GM12874 (cell line): ENCODE results near the gene TEDC2.

Source experiments
- TF ChIP-seq, protein P1 (sequence below): IDR thresholded peaks from 2 replicates; pipeline ENCODE4 v1.5.1; 2011; ENCODE audit warnings: low read depth, mild to moderate bottlenecking, control low read depth, low read length, moderate library complexity; ENCODE audit not compliant: insufficient read depth

Gene TEDC2

DNA sequence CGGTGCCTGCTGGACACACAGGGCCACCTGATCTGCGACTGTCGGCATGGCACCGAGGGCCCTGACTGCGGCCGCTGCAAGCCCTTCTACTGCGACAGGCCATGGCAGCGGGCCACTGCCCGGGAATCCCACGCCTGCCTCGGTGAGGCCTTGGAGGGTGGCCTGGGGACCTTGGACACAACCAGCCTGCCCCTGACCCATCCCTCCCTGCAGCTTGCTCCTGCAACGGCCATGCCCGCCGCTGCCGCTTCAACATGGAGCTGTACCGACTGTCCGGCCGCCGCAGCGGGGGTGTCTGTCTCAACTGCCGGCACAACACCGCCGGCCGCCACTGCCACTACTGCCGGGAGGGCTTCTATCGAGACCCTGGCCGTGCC is 12.6 kb downstream of the TEDC2 start:
- TF ChIP-seq, protein P1, sequence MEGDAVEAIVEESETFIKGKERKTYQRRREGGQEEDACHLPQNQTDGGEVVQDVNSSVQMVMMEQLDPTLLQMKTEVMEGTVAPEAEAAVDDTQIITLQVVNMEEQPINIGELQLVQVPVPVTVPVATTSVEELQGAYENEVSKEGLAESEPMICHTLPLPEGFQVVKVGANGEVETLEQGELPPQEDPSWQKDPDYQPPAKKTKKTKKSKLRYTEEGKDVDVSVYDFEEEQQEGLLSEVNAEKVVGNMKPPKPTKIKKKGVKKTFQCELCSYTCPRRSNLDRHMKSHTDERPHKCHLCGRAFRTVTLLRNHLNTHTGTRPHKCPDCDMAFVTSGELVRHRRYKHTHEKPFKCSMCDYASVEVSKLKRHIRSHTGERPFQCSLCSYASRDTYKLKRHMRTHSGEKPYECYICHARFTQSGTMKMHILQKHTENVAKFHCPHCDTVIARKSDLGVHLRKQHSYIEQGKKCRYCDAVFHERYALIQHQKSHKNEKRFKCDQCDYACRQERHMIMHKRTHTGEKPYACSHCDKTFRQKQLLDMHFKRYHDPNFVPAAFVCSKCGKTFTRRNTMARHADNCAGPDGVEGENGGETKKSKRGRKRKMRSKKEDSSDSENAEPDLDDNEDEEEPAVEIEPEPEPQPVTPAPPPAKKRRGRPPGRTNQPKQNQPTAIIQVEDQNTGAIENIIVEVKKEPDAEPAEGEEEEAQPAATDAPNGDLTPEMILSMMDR: no peak

DNA sequence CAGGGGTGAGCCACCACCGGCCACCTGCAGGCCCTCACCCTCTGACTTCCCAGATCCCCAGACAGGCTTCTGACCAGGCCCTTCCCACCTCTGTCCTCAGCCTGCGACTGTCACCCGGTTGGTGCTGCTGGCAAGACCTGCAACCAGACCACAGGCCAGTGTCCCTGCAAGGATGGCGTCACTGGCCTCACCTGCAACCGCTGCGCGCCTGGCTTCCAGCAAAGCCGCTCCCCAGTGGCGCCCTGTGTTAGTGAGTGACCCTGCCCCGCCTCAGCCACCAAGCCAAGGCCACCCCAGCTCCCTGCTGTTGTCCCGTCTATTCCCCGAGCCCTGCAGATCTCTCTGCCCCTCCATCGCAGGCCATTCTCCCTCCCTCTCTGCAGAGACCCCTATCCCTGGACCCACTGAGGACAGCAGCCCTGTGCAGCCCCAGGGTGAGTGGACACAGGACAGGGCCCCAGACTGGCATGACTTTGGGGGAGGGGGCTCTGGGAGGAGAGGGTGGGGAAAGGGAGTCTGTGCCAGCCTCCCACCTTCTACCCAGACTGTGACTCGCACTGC is 13.1 kb downstream of the TEDC2 start:
- TF ChIP-seq, protein P1: no peak

DNA sequence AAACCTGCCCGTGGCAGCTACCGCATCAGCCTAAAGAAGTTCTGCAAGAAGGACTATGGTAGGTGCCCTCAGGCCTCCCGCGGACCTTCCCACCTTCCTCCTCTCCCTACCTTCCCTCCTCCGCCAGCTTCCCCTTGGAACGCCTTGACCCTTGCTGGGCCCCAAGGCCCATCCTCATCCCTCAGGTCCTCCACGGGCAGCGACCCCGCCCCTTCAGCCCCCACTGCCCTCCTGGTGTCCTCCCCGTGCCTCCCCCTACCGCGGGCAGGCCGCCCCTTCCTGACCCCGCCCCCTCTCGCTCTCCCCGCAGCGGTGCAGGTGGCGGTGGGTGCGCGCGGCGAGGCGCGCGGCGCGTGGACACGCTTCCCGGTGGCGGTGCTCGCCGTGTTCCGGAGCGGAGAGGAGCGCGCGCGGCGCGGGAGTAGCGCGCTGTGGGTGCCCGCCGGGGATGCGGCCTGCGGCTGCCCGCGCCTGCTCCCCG is 13.6 kb downstream of the TEDC2 start:
- TF ChIP-seq, protein P1: no peak

DNA sequence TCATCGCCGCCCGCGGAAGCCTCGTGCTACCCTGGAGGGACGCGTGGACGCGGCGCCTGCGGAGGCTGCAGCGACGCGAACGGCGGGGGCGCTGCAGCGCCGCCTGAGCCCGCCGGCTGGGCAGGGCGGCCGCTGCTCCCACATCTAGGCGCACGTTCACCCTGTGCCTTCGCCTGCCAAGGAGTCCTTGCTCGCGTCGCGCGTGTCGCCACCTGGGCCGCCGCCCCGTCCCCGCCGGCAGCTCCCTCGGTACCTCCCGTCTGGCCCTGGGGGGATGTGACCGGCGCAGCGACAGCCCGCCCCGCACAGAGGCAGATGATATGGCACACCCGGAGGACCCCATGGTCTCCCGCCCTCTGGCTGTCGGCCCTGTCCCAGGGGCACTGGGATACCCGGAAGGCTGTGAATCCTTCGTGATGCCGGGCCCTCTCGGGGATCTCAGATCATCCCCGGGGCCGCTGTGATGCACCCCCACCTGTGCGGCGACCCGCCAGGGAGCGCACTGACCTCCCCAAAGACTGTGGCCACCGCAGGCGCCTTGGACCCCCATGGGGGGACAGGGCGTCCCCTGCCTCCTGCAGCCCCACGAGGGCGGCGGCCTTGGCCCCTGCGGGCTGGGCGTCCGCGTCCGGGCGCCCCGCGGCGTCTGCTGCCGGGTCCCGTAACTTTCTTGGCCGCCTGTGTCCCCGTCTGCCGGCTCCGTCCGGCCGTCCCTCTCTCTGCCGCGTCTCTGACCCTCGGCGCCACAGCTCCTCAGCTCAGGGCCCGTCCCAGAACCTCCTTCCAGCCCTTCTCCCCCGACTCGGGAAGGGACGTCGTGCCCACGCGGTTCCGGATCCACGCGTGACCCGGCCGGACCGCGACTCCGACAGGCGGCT is 14.3 kb downstream of the TEDC2 start:
- TF ChIP-seq, protein P1: peak; percentile 68

DNA sequence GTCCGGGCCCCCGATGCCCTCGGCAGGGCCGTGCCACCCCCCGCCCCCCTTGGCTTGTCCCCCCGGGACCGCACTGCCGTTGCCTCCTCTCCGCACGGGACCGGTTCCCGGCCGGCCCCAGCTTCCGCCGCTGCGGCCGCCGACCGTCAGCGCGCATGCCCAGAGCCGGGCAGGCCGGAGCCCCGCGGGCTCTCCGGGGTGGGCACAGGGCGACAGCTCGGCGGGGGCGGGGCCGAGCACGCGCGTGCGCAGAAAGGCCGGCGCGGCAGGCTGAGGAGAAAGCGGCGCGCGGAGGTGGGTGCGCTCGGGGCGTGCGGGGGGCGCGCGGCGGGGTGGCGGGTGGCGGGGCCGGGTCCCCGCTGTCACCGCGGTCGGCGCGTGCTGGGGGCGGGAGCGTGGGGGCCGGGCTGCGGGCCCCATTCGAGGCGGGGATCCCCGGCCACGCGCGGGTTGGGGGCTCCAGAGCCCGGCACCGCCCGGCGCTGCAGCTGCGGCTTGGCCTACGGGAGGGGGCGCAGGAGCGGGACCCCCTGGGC is 15.0 kb downstream of the TEDC2 start, which contains the start of gene TBC1D24:
TSS of gene TBC1D24 (plus strand) at position 251 of the 536 bp plus-strand sequence. CDS start 21,022 bp downstream, outside the sequence.
- TF ChIP-seq, protein P1: no peak

DNA sequence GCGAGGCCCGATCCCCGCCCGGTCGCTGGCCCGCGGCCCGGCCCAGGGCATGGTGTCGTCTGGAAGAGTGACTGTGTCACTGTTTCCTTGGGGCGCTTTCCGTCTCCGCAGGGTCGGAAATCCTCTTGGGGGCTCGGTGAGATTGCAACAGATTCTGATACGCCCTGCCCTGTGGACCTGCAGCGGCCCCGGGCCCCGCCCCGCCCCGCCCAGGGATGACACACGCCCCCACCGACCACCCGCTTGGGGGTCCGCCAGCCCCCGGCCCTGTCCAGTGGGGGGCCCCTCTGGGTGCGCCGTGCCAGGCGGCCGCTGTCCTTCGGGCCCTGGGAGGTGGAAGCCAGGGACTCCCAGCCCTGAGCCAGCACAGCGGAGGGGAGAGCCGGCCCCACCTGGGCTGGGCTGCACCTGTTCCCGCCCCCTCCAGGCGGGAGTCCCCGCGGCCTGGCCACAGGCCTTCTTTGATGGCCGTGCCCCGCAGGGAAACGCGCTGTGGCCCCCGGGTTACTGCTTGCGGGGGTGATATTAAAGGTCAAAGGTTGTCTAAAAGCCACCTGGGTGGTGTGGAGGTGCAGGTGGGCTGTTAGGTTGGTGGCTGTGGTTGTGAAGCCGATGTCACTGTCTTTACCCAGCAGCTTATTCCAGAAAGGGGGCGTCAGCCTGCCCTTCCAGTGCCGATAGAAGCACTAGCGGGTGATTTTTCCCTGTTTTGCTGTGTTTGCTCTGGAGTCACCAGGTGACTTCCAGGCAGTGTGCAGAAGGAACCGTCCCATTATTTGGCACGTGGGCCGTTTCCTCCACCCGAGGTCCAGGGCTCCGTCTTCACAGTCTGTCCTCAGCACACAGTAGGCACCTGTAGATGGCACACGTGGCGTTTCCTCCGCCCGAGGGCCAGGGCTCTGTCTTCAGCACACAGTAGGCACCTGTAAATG is 15.8 kb downstream of the TEDC2 start:
- TF ChIP-seq, protein P1: no peak
